Ovary (tissue), 3 donors: ENCODE data around the gene COL26A1.

Source experiments
- EP300 ChIP-seq: sonication (generic); formaldehyde crosslinking; IDR thresholded peaks from one replicate; pipeline ENCODE4 v1.6.1; 2017; ENCODE audit warnings: antibody characterized with exemption
- POLR2A ChIP-seq: fragments of 450-650 bp; IDR thresholded peaks from one replicate; pipeline ENCODE4 v1.6.1; 2017; ENCODE audit warnings: antibody characterized with exemption, mild to moderate bottlenecking, moderate library complexity
- TF ChIP-seq, protein P1 (sequence below), 3 donors: fragments of 450-650 bp in 2 of 3; fragments of 200-600 bp in 1 of 3; IDR thresholded peaks; one replicate each; pipeline versions ENCODE4 v1.5.1 to v1.8.0; 2016 to 2022; ENCODE audit warnings: antibody characterized with exemption in 3 of 3, mild to moderate bottlenecking in 1 of 3
- donor health status: DM: no; HTN: no; CAD: no.

DNA sequence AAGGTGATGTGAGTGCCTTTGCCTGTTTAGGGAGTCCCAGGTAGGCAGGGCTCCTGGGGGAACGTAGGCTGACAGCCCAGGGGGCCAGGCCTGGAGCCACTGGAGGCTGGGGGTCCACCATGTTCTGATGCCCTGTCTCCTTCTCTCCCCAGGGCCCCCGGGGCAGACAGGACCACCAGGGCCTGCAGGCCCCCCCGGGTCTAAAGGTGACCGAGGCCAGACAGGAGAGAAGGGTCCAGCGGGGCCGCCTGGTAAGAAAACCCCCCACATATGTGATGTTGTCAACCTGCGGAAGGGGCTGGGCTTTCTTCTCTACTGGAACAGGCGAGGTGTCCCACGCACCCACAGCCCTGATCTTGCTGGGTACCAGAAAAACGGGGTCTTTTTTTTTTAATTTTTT is 181.2 kb downstream of the COL26A1 start:
- TF ChIP-seq, protein P1, sequence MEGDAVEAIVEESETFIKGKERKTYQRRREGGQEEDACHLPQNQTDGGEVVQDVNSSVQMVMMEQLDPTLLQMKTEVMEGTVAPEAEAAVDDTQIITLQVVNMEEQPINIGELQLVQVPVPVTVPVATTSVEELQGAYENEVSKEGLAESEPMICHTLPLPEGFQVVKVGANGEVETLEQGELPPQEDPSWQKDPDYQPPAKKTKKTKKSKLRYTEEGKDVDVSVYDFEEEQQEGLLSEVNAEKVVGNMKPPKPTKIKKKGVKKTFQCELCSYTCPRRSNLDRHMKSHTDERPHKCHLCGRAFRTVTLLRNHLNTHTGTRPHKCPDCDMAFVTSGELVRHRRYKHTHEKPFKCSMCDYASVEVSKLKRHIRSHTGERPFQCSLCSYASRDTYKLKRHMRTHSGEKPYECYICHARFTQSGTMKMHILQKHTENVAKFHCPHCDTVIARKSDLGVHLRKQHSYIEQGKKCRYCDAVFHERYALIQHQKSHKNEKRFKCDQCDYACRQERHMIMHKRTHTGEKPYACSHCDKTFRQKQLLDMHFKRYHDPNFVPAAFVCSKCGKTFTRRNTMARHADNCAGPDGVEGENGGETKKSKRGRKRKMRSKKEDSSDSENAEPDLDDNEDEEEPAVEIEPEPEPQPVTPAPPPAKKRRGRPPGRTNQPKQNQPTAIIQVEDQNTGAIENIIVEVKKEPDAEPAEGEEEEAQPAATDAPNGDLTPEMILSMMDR (IDR thresholded peaks at IDR 0.05) = no peak
- TF ChIP-seq POLR2A (no peak), EP300 (no peak)
